ENCODE results near the gene OR1J1.

- TF ChIP-seq POLR2A (IDR thresholded peaks at IDR 0.05; ENCODE audit: low read depth, low read length) (no peak), TAF1 (IDR thresholded peaks at IDR 0.05; ENCODE audit: borderline replicate concordance, low read depth, low read length) (no peak), POLR2AphosphoS5 (IDR thresholded peaks at IDR 0.05; ENCODE audit: low read depth, low read length) (no peak)
Observed at GRCh38 chr9:122475717-122476116, 2.0 kb downstream of the OR1J1 start.

Measured in GM12892 (cell line).